ENCODE data around the gene HMGCR.
A peak's percentile ranks its signal among the peaks of the same experiment; 100 is the strongest.

DNA sequence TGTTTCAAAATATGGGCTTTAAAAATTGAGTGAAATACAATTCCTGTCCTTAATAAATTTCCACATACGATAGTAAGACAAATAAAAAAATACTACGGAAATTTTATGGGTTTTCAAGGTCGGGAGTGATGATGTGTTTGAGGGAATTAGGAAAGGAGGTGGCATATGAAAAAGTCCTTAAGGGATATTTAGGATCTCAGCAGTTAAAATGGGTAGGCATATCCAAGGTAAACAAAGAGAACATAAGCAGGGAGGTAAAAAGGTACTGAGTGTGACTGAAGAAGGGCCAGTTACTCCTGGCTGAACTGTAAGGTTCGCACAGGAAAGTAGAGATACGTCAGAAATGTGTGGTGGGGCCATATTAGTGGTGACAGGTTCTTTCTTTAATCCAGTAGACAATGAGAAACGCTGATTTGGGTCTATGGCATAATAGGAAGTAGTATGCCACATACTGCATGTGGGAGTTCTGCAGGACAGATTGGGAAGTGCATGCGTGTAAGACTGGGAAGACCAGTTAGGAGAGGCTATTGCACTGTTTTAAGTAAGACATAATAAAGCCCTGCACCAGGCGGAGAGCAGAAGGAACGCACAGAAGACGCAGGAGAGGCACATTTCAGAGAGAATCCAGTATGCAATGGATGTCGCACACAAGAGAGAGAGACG lies 937 bp upstream of the HMGCR start:
- TF ChIP-seq, protein P1, sequence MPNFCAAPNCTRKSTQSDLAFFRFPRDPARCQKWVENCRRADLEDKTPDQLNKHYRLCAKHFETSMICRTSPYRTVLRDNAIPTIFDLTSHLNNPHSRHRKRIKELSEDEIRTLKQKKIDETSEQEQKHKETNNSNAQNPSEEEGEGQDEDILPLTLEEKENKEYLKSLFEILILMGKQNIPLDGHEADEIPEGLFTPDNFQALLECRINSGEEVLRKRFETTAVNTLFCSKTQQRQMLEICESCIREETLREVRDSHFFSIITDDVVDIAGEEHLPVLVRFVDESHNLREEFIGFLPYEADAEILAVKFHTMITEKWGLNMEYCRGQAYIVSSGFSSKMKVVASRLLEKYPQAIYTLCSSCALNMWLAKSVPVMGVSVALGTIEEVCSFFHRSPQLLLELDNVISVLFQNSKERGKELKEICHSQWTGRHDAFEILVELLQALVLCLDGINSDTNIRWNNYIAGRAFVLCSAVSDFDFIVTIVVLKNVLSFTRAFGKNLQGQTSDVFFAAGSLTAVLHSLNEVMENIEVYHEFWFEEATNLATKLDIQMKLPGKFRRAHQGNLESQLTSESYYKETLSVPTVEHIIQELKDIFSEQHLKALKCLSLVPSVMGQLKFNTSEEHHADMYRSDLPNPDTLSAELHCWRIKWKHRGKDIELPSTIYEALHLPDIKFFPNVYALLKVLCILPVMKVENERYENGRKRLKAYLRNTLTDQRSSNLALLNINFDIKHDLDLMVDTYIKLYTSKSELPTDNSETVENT (CRISPR knock-in tag; IDR thresholded peaks at IDR 0.05), result no peak
- no peak for TF ChIP-seq ZNF354B (CRISPR knock-in tag; IDR thresholded peaks at IDR 0.05)
- TF ChIP-seq KLF16 (IDR thresholded peaks at IDR 0.05), result no peak
- TF ChIP-seq MCM2 (IDR thresholded peaks at IDR 0.05; ENCODE audit: low read depth), result no peak
- TF ChIP-seq, protein P2, sequence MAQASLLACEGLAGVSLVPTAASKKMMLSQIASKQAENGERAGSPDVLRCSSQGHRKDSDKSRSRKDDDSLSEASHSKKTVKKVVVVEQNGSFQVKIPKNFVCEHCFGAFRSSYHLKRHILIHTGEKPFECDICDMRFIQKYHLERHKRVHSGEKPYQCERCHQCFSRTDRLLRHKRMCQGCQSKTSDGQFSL (CRISPR knock-in tag; IDR thresholded peaks at IDR 0.05), result no peak
- TF ChIP-seq, protein P2 (tag; IDR thresholded peaks at IDR 0.05), result no peak
- TF ChIP-seq, protein P3, sequence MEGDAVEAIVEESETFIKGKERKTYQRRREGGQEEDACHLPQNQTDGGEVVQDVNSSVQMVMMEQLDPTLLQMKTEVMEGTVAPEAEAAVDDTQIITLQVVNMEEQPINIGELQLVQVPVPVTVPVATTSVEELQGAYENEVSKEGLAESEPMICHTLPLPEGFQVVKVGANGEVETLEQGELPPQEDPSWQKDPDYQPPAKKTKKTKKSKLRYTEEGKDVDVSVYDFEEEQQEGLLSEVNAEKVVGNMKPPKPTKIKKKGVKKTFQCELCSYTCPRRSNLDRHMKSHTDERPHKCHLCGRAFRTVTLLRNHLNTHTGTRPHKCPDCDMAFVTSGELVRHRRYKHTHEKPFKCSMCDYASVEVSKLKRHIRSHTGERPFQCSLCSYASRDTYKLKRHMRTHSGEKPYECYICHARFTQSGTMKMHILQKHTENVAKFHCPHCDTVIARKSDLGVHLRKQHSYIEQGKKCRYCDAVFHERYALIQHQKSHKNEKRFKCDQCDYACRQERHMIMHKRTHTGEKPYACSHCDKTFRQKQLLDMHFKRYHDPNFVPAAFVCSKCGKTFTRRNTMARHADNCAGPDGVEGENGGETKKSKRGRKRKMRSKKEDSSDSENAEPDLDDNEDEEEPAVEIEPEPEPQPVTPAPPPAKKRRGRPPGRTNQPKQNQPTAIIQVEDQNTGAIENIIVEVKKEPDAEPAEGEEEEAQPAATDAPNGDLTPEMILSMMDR (IDR thresholded peaks at IDR 0.05 in 2 of 3, conservative IDR thresholded peaks at IDR 0.05 in 1 of 3; ENCODE audit: insufficient read depth in 2 of 3, low read depth in 1 of 3, low read length in 3 of 3), result peak in 1 of 3 experiments; percentile 12; a peak in 2 of 6 replicates
- no peak for TF ChIP-seq CBFA2T2 (conservative IDR thresholded peaks at IDR 0.05)
- no peak for TF ChIP-seq ZNF407 (IDR thresholded peaks at IDR 0.05; ENCODE audit: low read depth)
- no peak for TF ChIP-seq FOXM1 (IDR thresholded peaks at IDR 0.05; ENCODE audit: low read depth)
- no peak for TF ChIP-seq FOXM1 (CRISPR knock-in tag; IDR thresholded peaks at IDR 0.05; ENCODE audit: low read depth)
- no peak for TF ChIP-seq POLR2A (conservative IDR thresholded peaks at IDR 0.05)

All from K562 (cell line).